SK-N-SH treated with all-trans-retinoic acid at 6 μM for 48 hours (cell line): ENCODE data around the gene NPB.

Experiments used
- ATAC-seq: fragments of 200-7000 bp; cut with Tn5 transposase; 3 replicates; pipeline ENCODE4 v1.9.1; 2020; ENCODE audit warnings: mild to moderate bottlenecking, moderate library complexity
- ARNTL ChIP-seq: fragments of 450-650 bp; formaldehyde crosslinking; IDR thresholded peaks from 2 replicates; pipeline ENCODE4 v1.5.0; 2020; ENCODE audit warnings: low read depth, mild to moderate bottlenecking, moderate library complexity, borderline replicate concordance
- BACH2 ChIP-seq: fragments of 250-450 bp; sonication (Bioruptor Pico); IDR thresholded peaks from 2 replicates; pipeline ENCODE4 v1.9.0; 2021; ENCODE audit warnings: mild to moderate bottlenecking, borderline replicate concordance
- CSDC2 ChIP-seq: fragments of 250-450 bp; sonication (Bioruptor Pico); IDR thresholded peaks from 2 replicates; pipeline ENCODE4 v1.5.0; 2020; ENCODE audit warnings: mild to moderate bottlenecking, moderate library complexity
- ESRRG ChIP-seq: fragments of 250-450 bp; sonication (Bioruptor Pico); IDR thresholded peaks from 2 replicates; pipeline ENCODE4 v1.6.1; 2021; ENCODE audit warnings: mild to moderate bottlenecking
- GLIS3 ChIP-seq: fragments of 250-450 bp; sonication (Bioruptor Pico); IDR thresholded peaks from 2 replicates; pipeline ENCODE4 v1.5.0; 2020; ENCODE audit warnings: mild to moderate bottlenecking, moderate library complexity
- ISL1 ChIP-seq: fragments of 250-450 bp; sonication (Bioruptor Pico); IDR thresholded peaks from 2 replicates; pipeline ENCODE4 v2.1.2; 2022; ENCODE audit warnings: mild to moderate bottlenecking, moderate library complexity
- OSR1 ChIP-seq: fragments of 250-450 bp; sonication (Bioruptor Pico); IDR thresholded peaks from 2 replicates; pipeline ENCODE4 v1.8.0; 2022; ENCODE audit warnings: moderate library complexity, mild to moderate bottlenecking, inconsistent platforms
- PPARA ChIP-seq: fragments of 250-450 bp; sonication (Bioruptor Pico); IDR thresholded peaks from 2 replicates; pipeline ENCODE4 v1.5.0; 2020; ENCODE audit warnings: mild to moderate bottlenecking, borderline replicate concordance
- RARB ChIP-seq: fragments of 250-450 bp; sonication (Bioruptor Pico); IDR thresholded peaks from 2 replicates; pipeline ENCODE4 v1.8.0; 2021; ENCODE audit warnings: mild to moderate bottlenecking, moderate library complexity
- SNAI2 ChIP-seq: fragments of 250-450 bp; sonication (Bioruptor Pico); IDR thresholded peaks from 2 replicates; pipeline ENCODE4 v1.5.0; 2020; ENCODE audit warnings: mild to moderate bottlenecking, moderate library complexity
- TOX ChIP-seq: fragments of 250-450 bp; sonication (Bioruptor Pico); IDR thresholded peaks from 2 replicates; pipeline ENCODE4 v1.8.0; 2021; ENCODE audit warnings: mild to moderate bottlenecking, moderate library complexity, borderline replicate concordance
- TSHZ2 ChIP-seq: fragments of 250-450 bp; sonication (Bioruptor Pico); IDR thresholded peaks from 2 replicates; pipeline ENCODE4 v1.5.0; 2020; ENCODE audit warnings: mild to moderate bottlenecking, moderate library complexity
- ZC3H10 ChIP-seq: fragments of 250-450 bp; sonication (Bioruptor Pico); IDR thresholded peaks from 2 replicates; pipeline ENCODE4 v1.5.1; 2021; ENCODE audit warnings: mild to moderate bottlenecking, moderate library complexity
- ZFP3 ChIP-seq: fragments of 250-450 bp; sonication (Bioruptor Pico); IDR thresholded peaks from 2 replicates; pipeline ENCODE4 v1.5.0; 2020; ENCODE audit warnings: mild to moderate bottlenecking, moderate library complexity
- ZFP30 ChIP-seq: fragments of 450-650 bp; formaldehyde crosslinking; IDR thresholded peaks from 2 replicates; pipeline ENCODE4 v1.5.0; 2022; ENCODE audit warnings: mild to moderate bottlenecking, moderate library complexity
- ZNF565 ChIP-seq: fragments of 450-650 bp; formaldehyde crosslinking; conservative IDR thresholded peaks from 2 replicates; pipeline ENCODE4 v1.5.0; 2020; ENCODE audit warnings: low read depth, mild to moderate bottlenecking, moderate library complexity
- ZNF70 ChIP-seq: fragments of 450-650 bp; formaldehyde crosslinking; IDR thresholded peaks from 2 replicates; pipeline ENCODE4 v1.5.0; 2020; ENCODE audit warnings: mild to moderate bottlenecking, moderate library complexity
- ZNF8 ChIP-seq: fragments of 450-650 bp; formaldehyde crosslinking; IDR thresholded peaks from 2 replicates; pipeline ENCODE4 v1.5.0; 2020; ENCODE audit warnings: mild to moderate bottlenecking, moderate library complexity
- TF ChIP-seq, protein P1 (sequence below): fragments of 250-450 bp; sonication (Bioruptor Pico); IDR thresholded peaks from 2 replicates; pipeline ENCODE4 v1.8.0; 2020; ENCODE audit warnings: mild to moderate bottlenecking, moderate library complexity, borderline replicate concordance
- TF ChIP-seq, protein P2 (sequence below): fragments of 250-450 bp; sonication (Bioruptor Pico); IDR thresholded peaks from 2 replicates; pipeline ENCODE4 v1.5.1; 2021; ENCODE audit warnings: mild to moderate bottlenecking, moderate library complexity
- TF ChIP-seq, protein P3 (sequence below): fragments of 250-450 bp; sonication (Bioruptor Pico); IDR thresholded peaks from 2 replicates; pipeline ENCODE4 v1.5.1; 2020; ENCODE audit warnings: low read depth, mild to moderate bottlenecking, moderate library complexity
- TF ChIP-seq, protein P4 (sequence below): fragments of 250-450 bp; sonication (Bioruptor Pico); IDR thresholded peaks from 2 replicates; pipeline ENCODE4 v1.8.0; 2021; ENCODE audit warnings: low read depth, mild to moderate bottlenecking, moderate library complexity, borderline replicate concordance

NPB gene

GRCh38 chr17:81898885-81899284, 3.2 kb upstream of the NPB start:
- ATAC-seq: no peak
- TF ChIP-seq ZC3H10 (CRISPR knock-in tag) (no peak), BACH2 (CRISPR knock-in tag) (no peak), ARNTL (CRISPR knock-in tag) (no peak), OSR1 (no peak), ZNF70 (CRISPR knock-in tag) (no peak), TOX (CRISPR knock-in tag) (no peak), ZNF565 (CRISPR knock-in tag) (no peak), ZNF8 (CRISPR knock-in tag) (no peak), PPARA (no peak), ISL1 (CRISPR knock-in tag) (no peak), ZFP30 (CRISPR knock-in tag) (no peak), GLIS3 (CRISPR knock-in tag) (no peak), CSDC2 (CRISPR knock-in tag) (no peak), RARB (CRISPR knock-in tag) (no peak), ESRRG (CRISPR knock-in tag) (no peak), ZFP3 (CRISPR knock-in tag) (no peak)
- TF ChIP-seq, protein P1, sequence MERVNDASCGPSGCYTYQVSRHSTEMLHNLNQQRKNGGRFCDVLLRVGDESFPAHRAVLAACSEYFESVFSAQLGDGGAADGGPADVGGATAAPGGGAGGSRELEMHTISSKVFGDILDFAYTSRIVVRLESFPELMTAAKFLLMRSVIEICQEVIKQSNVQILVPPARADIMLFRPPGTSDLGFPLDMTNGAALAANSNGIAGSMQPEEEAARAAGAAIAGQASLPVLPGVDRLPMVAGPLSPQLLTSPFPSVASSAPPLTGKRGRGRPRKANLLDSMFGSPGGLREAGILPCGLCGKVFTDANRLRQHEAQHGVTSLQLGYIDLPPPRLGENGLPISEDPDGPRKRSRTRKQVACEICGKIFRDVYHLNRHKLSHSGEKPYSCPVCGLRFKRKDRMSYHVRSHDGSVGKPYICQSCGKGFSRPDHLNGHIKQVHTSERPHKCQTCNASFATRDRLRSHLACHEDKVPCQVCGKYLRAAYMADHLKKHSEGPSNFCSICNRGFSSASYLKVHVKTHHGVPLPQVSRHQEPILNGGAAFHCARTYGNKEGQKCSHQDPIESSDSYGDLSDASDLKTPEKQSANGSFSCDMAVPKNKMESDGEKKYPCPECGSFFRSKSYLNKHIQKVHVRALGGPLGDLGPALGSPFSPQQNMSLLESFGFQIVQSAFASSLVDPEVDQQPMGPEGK (CRISPR knock-in tag): no peak
- TF ChIP-seq, protein P2, sequence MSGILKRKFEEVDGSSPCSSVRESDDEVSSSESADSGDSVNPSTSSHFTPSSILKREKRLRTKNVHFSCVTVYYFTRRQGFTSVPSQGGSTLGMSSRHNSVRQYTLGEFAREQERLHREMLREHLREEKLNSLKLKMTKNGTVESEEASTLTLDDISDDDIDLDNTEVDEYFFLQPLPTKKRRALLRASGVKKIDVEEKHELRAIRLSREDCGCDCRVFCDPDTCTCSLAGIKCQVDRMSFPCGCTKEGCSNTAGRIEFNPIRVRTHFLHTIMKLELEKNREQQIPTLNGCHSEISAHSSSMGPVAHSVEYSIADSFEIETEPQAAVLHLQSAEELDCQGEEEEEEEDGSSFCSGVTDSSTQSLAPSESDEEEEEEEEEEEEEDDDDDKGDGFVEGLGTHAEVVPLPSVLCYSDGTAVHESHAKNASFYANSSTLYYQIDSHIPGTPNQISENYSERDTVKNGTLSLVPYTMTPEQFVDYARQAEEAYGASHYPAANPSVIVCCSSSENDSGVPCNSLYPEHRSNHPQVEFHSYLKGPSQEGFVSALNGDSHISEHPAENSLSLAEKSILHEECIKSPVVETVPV: no peak
- TF ChIP-seq, all 23 proteins: peak for 0

DNA sequence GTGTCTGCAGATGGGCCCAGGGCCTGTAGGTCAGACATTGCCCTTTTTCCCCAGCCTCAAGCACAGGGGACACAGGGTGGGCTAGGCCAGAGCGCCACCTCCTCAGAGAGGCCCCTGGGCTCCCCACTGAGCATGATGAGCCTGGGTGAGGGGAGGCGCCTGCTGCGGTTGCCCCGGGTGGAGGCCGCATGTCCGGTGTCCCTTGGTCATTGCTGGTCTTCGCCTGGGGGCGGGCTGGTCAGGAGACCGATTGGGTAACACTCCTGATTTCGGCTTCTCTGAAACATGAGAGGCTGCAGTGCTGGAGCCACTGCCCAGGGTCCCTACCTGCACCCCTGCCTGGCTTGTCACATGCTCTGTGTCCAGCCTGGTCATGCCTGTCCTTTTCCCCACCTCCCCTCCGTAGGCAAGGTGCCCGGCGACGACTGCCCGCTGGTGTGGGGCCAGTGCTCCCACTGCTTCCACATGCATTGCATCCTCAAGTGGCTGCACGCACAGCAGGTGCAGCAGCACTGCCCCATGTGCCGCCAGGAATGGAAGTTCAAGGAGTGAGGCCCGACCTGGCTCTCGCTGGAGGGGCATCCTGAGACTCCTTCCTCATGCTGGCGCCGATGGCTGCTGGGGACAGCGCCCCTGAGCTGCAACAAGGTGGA, 2.4 kb upstream of the NPB start:
- no peak for TF ChIP-seq ZNF8 (CRISPR knock-in tag)
- no peak for TF ChIP-seq ZFP30 (CRISPR knock-in tag)
- TF ChIP-seq, protein P3, sequence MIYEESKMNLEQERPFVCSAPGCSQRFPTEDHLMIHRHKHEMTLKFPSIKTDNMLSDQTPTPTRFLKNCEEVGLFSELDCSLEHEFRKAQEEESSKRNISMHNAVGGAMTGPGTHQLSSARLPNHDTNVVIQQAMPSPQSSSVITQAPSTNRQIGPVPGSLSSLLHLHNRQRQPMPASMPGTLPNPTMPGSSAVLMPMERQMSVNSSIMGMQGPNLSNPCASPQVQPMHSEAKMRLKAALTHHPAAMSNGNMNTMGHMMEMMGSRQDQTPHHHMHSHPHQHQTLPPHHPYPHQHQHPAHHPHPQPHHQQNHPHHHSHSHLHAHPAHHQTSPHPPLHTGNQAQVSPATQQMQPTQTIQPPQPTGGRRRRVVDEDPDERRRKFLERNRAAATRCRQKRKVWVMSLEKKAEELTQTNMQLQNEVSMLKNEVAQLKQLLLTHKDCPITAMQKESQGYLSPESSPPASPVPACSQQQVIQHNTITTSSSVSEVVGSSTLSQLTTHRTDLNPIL: no peak
- TF ChIP-seq CSDC2 (CRISPR knock-in tag): no peak
- no peak for TF ChIP-seq PPARA
- TF ChIP-seq ISL1 (CRISPR knock-in tag): no peak
- TF ChIP-seq, protein P2: no peak
- no peak for ATAC-seq

DNA sequence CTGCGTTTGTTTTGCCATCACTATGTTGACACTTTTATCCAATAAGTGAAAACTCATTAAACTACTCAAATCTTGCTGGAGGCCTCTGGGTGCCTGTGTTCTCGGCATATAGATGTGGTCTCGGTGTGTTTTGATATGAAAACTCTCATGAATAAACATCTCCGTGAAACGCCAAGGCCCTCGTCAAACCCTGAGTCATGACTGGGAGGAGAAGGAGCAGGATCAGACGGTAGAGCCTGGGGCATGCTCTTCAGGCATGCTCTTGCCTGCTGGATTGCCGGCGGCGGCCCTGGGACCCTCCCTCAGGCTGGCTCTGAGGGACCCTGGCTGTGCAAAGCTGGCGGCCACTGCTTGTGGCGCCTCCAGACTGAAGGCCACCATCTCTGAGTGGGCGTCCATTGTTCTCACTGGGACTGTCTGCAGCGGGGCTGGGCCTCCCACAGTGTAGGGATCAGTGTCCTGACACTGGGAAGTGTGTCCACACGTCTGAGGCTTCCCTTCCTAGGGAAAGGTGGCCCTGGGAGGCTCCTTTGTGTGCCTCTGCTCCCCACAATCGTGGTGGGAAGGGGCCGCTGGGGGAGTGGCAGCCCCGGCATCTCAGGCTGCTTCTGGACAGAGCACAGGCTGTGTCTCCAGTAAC, 1.7 kb upstream of the NPB start:
- ATAC-seq: no peak
- TF ChIP-seq, protein P1 (CRISPR knock-in tag): no peak
- TF ChIP-seq, protein P2: no peak
- TF ChIP-seq, protein P4, sequence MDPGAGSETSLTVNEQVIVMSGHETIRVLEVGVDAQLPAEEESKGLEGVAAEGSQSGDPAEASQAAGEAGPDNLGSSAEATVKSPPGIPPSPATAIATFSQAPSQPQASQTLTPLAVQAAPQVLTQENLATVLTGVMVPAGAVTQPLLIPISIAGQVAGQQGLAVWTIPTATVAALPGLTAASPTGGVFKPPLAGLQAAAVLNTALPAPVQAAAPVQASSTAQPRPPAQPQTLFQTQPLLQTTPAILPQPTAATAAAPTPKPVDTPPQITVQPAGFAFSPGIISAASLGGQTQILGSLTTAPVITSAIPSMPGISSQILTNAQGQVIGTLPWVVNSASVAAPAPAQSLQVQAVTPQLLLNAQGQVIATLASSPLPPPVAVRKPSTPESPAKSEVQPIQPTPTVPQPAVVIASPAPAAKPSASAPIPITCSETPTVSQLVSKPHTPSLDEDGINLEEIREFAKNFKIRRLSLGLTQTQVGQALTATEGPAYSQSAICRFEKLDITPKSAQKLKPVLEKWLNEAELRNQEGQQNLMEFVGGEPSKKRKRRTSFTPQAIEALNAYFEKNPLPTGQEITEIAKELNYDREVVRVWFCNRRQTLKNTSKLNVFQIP (CRISPR knock-in tag): no peak
- no peak for TF ChIP-seq SNAI2
- no peak for TF ChIP-seq TSHZ2 (CRISPR knock-in tag)
- no peak for TF ChIP-seq ESRRG (CRISPR knock-in tag)
- TF ChIP-seq CSDC2 (CRISPR knock-in tag): no peak
- no peak for TF ChIP-seq ZC3H10 (CRISPR knock-in tag)
- TF ChIP-seq GLIS3 (CRISPR knock-in tag): no peak
